Measurements from ENCODE around the gene CNPY1.
"Not testable (repeated sequence)": the region's sequence is repeated elsewhere in the genome, so short reads cannot be mapped to it uniquely, and the experiment has no call there.

Gene CNPY1

DNA sequence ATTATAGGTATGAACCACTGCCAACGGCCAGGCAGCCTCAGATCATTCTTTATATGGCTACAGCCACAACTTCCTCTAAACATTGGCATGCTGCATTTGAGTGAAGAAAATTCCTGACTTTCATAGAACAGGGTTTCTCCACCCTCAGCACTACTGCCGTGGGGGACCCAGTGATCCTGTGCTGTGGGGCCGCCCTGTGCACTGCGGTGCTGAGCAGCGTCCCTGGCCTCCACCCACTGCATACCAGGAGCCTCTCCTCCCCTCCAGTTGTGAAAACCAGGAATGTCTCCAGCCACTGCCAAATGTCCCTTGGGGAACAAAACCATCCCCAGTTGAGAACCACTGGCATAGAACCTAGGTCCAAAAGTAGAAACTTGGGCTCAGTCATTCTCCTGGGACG lies 15.8 kb downstream of the CNPY1 start:
- DNase-seq = no peak

DNA sequence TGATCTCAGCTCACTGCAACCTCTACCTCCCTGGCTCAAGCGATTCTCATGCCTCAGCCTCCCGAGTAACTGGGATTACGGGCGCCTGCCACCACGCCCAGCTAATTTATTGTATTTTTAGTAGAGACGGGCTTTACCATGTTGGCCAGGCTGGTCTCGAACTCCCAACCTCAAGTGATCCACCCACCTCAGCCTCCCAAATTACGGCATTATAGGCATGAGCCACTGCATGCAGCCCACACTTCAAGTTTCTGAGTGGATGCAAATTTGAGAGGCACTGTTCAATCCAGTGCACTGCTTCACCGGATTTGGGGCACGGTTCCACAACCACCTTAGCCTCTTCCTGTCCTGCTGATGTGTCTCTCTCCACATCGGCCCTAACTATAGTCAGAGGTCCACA lies 16.5 kb downstream of the CNPY1 start:
- no peak for DNase-seq

- no peak for DNase-seq
Measured at GRCh38 chr7:155529346-155529745, 17.0 kb downstream of the CNPY1 start.

DNA sequence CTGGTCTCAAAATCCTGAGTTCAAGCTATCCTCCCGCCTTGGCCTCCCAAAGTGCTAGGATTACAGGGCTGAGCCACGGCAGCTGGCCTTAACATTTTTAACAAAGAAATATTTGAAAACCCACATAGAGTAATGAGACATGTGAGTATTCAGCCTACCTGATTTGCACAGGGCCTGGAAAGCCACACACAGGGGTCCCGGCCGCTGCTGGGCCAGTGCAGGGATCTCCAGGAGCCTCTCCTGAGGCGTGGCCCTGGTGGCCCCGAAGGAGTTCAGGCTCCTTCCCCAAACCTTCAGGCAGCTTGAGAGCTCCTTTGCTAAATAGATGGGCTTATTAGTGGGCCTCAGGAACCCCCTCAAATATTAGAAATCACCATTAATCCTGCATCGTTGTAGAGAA lies 18.7 kb downstream of the CNPY1 start:
- DNase-seq = no peak

GRCh38 chr7:155526225-155526624 lies 20.1 kb downstream of the CNPY1 start:
- DNase-seq = no peak

GRCh38 chr7:155524018-155524556 lies 22.3 kb downstream of the CNPY1 start:
- no peak for DNase-seq

DNA sequence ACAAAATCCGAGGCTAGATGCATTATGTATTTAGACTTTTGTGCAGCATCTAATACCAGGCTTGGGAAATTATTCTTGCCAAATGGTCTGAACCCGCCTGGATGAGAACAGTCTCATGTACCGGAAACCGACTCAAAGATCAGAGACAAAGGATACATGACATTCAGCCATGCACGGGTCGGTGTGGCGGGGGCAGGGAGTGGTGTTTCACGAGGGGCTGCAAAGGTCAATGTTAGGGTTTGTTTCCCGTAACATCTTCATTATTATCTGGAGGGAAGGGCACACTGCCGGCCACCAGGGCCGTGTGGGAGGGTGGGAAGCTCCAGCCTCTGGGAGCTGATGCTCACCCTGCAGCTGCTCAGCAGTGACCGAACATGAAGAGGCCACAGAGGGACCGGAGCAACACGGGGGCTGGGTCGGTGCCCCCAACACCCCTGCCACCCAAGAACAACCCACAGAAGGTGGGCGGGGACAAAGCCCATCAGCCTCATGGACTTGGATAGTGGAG lies 23.1 kb downstream of the CNPY1 start:
- DNase-seq = no peak

DNA sequence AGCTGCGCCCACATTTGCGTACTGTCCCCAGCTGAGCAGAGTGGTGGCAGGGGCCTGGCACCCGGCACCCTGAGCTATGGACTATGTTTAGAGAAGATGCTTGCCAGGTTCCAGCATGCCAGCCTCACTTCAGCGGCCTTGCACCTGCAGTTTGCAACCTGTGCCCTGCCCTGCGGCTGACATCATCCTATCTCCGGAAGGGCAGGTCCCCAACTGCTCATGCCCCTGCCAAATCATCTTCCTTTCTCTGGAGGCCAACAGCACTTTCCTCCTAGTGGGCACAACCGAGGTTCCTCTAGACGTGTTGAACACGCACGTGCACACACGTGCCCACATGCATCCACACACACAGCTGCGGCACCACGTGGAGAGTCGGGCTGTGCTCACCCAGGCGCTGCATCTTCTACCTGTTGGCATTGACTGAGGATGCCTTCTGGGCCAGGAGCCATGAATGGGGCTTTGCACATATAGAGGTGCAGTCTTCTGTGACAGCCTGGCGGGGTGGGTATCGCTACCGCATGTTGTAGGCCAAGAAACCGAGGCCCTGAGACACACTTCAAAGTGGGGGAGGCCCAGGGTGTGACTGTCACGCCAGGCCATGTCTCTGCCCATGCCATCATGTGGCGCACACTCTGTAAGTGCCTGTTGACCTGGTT lies 24.5 kb downstream of the CNPY1 start:
- DNase-seq = no peak

- no peak for DNase-seq
Measured at GRCh38 chr7:155521007-155521742, 25.2 kb downstream of the CNPY1 start.

- DNase-seq = no peak
Measured at GRCh38 chr7:155520114-155520513, 26.2 kb downstream of the CNPY1 start.

GRCh38 chr7:155519358-155519757 lies 27.0 kb downstream of the CNPY1 start:
- DNase-seq = not testable (repeated sequence)

- DNase-seq = no peak
Measured at GRCh38 chr7:155518633-155519032, 27.7 kb downstream of the CNPY1 start.

DNA sequence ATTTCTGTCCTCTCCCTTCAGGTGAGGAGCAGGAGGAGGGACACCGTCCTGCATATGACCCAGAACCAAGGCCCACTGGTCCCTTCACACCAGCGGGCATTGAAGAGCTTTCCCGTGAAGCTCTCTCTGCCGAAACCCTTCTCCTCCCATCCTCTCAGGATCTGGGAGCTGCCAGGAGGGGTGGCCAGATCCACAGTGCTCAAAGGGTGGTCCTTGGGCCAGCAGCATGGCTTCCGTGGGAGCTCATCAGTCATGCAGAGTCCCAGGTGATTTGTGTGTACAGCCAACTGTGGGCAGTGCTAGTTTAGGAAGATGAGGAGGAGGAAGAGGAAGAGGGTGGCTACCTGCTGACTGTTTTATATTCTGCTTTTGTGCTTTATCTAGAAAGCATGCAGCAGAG lies 28.4 kb downstream of the CNPY1 start:
- DNase-seq = no peak

DNA sequence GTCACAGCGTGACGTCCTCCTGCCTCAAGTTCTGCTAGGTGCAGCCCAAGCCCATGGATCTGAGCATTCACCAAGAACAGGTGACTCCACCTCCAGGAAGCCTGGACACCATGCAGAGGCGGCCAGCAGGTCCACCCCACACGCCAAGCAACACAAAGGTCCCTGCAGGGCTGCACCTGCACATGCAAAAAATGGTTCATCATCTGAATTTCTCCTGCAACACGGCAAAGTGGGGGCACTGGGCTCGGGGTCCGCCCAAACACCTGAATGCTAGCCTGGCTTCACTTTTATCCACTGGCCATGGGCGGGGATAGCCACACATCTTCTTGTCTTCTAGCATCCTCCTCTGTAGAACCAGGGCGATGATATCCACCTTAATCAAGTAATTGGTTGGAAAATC lies 28.9 kb downstream of the CNPY1 start:
- DNase-seq = no peak

DNA sequence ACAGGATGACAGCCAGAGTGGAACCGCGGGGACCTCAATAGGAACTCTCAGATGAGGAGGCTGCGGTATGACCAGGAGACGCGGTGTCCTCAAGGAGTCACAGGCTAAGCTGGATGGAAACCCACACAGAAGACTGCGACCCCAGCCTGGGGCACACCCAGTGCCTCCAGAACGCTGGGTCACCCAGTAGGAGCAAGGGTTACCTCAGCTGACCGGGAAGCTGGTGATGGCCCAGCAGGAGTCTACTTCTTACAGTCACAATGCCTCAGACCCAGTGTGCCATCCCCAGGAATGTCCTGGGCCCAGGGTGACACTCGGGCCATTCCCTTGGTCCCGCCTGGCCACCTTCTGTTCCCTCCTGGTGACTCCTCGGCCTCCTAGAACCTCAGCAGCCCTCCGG lies 29.9 kb downstream of the CNPY1 start:
- DNase-seq = no peak

DNA sequence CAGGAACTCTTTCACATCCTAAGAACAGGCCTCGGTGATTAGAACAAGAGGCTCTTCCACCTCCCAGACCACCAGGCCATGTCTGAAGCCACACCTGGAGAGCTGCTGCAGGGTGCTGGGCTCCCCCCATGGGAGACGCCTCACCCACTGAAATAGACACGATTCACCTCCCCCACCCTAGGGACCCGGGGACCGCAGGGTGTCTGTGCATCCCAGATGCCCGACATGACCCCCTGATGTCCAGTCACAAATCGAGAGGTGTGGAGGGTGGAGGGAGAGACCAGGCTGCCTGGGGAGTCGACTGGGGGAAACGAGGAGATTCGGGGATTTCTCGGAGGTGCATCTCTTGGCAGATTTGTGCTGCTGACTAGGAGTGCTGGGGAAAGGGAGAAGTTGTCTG lies 31.0 kb downstream of the CNPY1 start:
- DNase-seq = no peak

DNA sequence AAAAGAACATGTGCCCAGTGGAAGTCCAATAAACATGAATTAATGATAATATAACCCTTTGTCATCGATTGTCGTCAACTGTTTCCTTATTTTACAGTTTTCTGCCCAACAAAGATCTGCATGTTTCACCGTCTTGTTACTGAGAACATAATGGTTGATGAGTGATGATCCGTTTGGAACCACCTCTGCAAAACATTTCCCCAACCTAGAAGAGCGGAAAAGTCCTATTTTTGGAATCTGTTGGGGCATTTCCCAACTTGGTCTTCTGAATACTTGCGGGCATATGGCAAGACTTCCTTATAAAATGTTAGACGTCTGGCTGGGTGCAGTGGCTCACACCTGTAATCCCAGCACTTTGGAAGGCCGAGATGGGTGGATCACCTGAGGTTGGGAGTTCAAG lies 32.1 kb downstream of the CNPY1 start:
- DNase-seq = no peak

GRCh38 chr7:155513543-155514285 lies 32.6 kb downstream of the CNPY1 start:
- no peak for DNase-seq

- no peak for DNase-seq
Measured at GRCh38 chr7:155512246-155512887, 34.0 kb downstream of the CNPY1 start.

- no peak for DNase-seq
Measured at GRCh38 chr7:155511702-155511996, 34.7 kb downstream of the CNPY1 start.

DNA sequence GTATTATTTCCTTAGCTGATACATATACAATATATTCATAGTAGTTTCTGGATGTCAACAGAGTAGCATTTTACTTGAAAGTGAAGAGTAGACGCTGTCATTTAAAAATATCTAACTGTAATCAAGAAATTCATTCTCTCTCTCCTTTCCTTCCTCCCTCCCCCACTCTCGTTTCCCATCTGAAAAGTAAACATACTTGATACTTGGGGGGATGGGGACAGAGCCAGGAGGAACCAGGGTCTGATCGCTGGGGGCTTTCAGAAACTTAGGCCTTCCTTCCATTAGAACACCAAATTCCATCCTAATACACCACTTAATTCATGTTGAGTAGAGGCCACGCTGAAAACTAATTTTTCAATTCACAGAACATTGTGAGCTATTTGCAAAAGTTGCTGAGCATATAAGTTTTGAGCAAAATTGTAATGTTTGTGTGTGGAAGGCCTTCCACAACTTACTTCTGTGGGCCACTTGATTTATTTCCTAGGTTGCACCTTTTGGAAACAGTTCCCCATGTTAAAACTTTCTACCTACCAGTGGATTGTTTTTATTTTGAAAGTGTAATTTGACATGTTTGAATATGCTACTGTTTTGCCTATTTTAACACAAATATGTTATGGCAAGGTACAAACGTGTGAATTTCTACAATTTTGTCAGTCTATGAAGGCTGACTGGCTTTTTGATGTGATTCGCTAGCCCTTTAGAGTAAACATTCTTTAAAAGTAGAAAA lies 35.2 kb downstream of the CNPY1 start:
- no peak for DNase-seq

- DNase-seq = peak; percentile 33
Measured at GRCh38 chr7:155509725-155510551, 36.4 kb downstream of the CNPY1 start.

Measured in NCI-H69 (cell line).